Kidney (tissue), 14 donors: ENCODE measurements around the gene PPA1. TPM values are rescaled to one million over a fixed set of nuclear protein-coding genes. Genes with fewer than 3 reads are reported as not detected.
"Not testable (repeated sequence)": the region's sequence is repeated elsewhere in the genome, so short reads cannot be mapped to it uniquely, and the experiment has no call there.

Source experiments
- DNase-seq, 5 donors: peaks; one replicate each; pipeline ENCODE4 v3.0.0-alpha.2; 2013 to 2020
- FAIRE-seq: peaks from 2 replicates; lab custom pipeline; 2012; peaks lifted over from hg19 to GRCh38; lab: Jason Lieb, UNC
- H3K27ac ChIP-seq, 2 donors: one replicate each; pipeline ENCODE4 v1.7.0; 2013; ENCODE audit warnings: low read depth in 2 of 2, low read length in 2 of 2, inconsistent platforms in 1 of 2
- H3K27me3 ChIP-seq: one replicate; pipeline ENCODE4 v1.7.1; 2013; ENCODE audit warnings: low read length, inconsistent platforms; ENCODE audit not compliant: control insufficient read depth, insufficient read depth
- H3K36me3 ChIP-seq, 3 donors: one replicate each; pipeline versions ENCODE4 v1.7.0 to v1.7.1; 2013; ENCODE audit warnings: low read length in 3 of 3, control low read depth in 1 of 3, inconsistent platforms in 1 of 3; ENCODE audit not compliant: insufficient read depth in 3 of 3, control insufficient read depth in 2 of 3
- H3K4me1 ChIP-seq, 3 donors: one replicate each; pipeline versions ENCODE4 v1.7.0 to v1.7.1; 2013; ENCODE audit warnings: low read length in 3 of 3, inconsistent platforms in 1 of 3, low read depth in 1 of 3; ENCODE audit not compliant: control insufficient read depth in 2 of 3, insufficient read depth in 2 of 3
- H3K4me3 ChIP-seq, 3 donors: one replicate each; pipeline versions ENCODE4 v1.7.0 to v1.8.1; 2013; ENCODE audit warnings: low read length in 3 of 3, control low read depth in 1 of 3, inconsistent platforms in 1 of 3
- H3K9ac ChIP-seq, 3 donors: one replicate each; pipeline versions ENCODE4 v1.7.0 to v1.7.1; 2013; ENCODE audit warnings: low read length in 3 of 3, control low read depth in 1 of 3, inconsistent platforms in 1 of 3
- H3K9me3 ChIP-seq, 3 donors: one replicate each; pipeline versions ENCODE4 v1.7.0 to v1.7.1; 2013; ENCODE audit warnings: low read length in 3 of 3, control low read depth in 1 of 3, inconsistent platforms in 1 of 3; ENCODE audit not compliant: control insufficient read depth in 2 of 3, insufficient read depth in 1 of 3
- intact Hi-C: fragments of 100-400 bp; cut with DNase I; formaldehyde crosslinking; loops from one replicate; pipeline ENCODE4 v1.11.1; 2022
- polyA plus RNA-seq: library from polyadenylated mRNA; stranded (reverse); fragments of 350-450 nt; fragmentation: Illumina TruSeq; extraction: RNeasy Lipid Tissue Mini Kit (QIAGEN cat#74804); gene quantifications from one replicate; pipeline ENCODE4 v1.2.3, GENCODE V29; 2014; ENCODE audit warnings: low read depth, low replicate concordance; ENCODE audit not compliant: insufficient read depth
- total RNA-seq: library from RNA; stranded (reverse); fragmentation: NEBNext Ultra II Directional; extraction: Animal tissue kit (Norgen Biotek cat#: 25700); gene quantifications from one replicate; pipeline ENCODE4 v1.2.1, GENCODE V29; 2021
- TF ChIP-seq, protein P1 (sequence below): IDR thresholded peaks from 3 replicates; pipeline ENCODE4 v1.5.1; 2012; ENCODE audit warnings: mild to moderate bottlenecking, moderate library complexity, borderline replicate concordance; ENCODE audit not compliant: insufficient read depth; ENCODE audit errors: extremely low read depth
- donor health status: control.
- donor health status: control.
- donor health status: control.
- donor health status: control.
- donor health status: control.
- donor health status: DM: yes; HTN: yes; CAD: no.
- donor health status: Normal renal cell carcinoma (clear cell type).

Gene PPA1
- total and polyA plus RNA-seq, 2 donors from 2014 or later: 116 to 168 TPM

DNA sequence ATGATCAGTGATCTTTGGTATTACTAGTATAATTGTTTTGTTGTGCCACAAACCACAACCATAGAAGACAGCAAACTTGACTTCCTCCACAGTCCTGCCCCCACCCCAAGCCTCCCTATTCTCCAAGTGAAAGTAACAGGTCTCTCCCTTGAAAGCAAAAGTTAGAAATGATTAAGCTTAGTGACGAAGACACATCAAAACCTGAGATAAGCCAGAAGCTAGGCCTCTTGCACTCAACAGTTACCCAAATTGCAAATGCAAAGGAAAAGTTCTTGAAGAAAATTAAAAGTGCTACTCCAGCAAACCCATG is 70.4 kb downstream of the PPA1 start:
- H3K9ac ChIP-seq: no peak overlapping the region
- peaks cover 0 to 4% (median 0%) of the 10 kb centered on the region in 3 donors for H3K4me1 ChIP-seq
- FAIRE-seq (no peak), DNase-seq (no peak)
- intact Hi-C loops: no loop called here
- no peak overlapping the region for H3K4me3 ChIP-seq
- H3K9me3 ChIP-seq: no peaks in the 10 kb centered on the region
- no peaks in the 10 kb centered on the region for H3K27me3 ChIP-seq
- peaks cover 0 to 6% (median 0%) of the 10 kb centered on the region in 3 donors for H3K36me3 ChIP-seq
- no peak overlapping the region for H3K27ac ChIP-seq
- TF ChIP-seq, protein P1, sequence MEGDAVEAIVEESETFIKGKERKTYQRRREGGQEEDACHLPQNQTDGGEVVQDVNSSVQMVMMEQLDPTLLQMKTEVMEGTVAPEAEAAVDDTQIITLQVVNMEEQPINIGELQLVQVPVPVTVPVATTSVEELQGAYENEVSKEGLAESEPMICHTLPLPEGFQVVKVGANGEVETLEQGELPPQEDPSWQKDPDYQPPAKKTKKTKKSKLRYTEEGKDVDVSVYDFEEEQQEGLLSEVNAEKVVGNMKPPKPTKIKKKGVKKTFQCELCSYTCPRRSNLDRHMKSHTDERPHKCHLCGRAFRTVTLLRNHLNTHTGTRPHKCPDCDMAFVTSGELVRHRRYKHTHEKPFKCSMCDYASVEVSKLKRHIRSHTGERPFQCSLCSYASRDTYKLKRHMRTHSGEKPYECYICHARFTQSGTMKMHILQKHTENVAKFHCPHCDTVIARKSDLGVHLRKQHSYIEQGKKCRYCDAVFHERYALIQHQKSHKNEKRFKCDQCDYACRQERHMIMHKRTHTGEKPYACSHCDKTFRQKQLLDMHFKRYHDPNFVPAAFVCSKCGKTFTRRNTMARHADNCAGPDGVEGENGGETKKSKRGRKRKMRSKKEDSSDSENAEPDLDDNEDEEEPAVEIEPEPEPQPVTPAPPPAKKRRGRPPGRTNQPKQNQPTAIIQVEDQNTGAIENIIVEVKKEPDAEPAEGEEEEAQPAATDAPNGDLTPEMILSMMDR: no peak

DNA sequence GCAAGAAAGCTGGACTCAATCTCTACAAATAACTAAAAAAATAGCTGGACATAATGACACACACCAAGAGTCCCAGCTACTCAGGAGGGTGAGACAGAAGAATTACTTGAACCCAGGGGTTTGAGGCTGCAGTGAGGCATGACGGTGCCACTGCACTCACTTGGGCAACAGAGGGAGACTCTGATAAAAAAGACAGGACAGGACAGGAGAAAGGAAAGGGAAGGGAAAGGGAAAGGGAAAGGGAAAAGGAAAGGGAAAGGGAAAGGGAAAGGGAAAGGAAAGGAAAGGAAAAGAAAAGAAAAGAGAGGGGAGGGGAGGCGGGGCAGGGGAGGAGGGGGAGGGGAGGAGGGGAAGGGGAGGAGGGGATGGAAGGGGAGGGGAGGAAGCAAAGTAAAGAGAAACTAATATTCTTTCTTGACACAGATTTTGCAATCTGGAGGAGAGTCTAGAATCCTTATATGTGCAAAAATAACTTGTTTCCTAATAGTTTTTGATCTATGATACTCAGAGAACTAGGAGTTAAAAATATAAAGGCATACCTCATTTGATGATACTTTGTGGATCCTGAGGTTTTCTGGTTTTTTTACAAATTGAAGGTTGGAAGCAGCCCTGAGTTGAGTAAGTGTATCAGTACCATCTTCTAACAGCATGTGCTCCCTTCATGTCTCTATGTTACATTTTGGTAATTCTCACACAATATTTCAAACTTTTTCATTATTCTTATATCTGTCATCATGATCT is 70.9 kb downstream of the PPA1 start:
- FAIRE-seq: no peak

DNA sequence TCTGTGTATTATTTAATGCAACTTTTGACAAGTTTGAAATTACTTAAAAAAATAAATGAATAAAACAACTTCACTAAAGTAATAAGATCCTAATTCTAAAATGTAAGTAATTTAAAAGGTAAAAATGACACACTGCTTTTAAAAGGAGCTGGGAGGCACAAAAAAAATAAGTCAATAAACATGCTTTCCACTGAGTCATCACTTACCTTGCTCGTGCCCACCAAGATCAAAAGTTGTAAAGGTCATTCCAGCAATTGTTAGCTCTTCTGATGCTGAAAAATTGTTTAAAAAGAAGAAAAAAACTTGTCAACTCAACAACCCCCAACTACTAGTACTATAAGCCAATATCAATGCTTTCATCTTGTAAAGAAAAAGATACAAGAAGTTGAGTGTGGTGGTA is 72.4 kb downstream of the PPA1 start:
- intact Hi-C loops: no loop called here
- no peak for FAIRE-seq
- no peak for DNase-seq
- peaks cover 0 to 4% (median 0%) of the 10 kb centered on the region in 3 donors for H3K4me1 ChIP-seq
- no peak overlapping the region for H3K4me3 ChIP-seq
- H3K9ac ChIP-seq: no peak overlapping the region
- peaks cover 3 to 9% (median 9%) of the 10 kb centered on the region in 3 donors for H3K36me3 ChIP-seq
- TF ChIP-seq, protein P1: no peak
- H3K27me3 ChIP-seq: no peaks in the 10 kb centered on the region
- no peak overlapping the region for H3K27ac ChIP-seq
- no peaks in the 10 kb centered on the region for H3K9me3 ChIP-seq

More for the DNA sequence above, 70.9 kb downstream of the PPA1 start:
- Histone ChIP-seq H3K27ac (no peak overlapping the region), H3K27me3 (no peaks in the 10 kb centered on the region), H3K4me3 (no peak overlapping the region), H3K9ac (no peak overlapping the region), H3K36me3 (peaks cover 0 to 6% (median 0%) of the 10 kb centered on the region in 3 donors), H3K4me1 (peaks cover 0 to 4% (median 0%) of the 10 kb centered on the region in 3 donors), H3K9me3 (no peaks in the 10 kb centered on the region)
- DNase-seq: no peak
- intact Hi-C loops: no loop called here
- TF ChIP-seq, protein P1: no peak

DNA sequence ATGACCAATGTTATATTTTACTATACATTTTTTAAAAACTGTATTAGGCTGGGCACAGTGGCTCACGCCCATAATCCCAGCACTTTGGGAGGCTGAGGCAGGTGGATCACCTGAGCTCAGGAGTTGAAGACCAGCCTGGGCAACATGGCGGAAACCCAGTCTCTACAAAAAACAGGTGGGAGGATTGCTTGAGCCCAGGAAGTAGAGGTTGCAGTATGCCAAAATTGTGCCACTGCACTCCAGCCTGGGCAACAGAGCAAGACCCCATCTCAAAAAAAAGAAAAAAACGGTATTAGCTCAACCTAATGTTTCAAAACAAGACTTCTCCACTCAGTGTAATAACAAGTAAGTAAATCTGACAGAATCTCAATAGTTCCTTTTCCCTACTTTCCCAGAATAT is 73.9 kb downstream of the PPA1 start:
- FAIRE-seq, H3K4me1 ChIP-seq, H3K9ac ChIP-seq, intact Hi-C loops, H3K27me3 ChIP-seq, H3K4me3 ChIP-seq, H3K9me3 ChIP-seq, DNase-seq, H3K27ac ChIP-seq: not testable (repeated sequence)
- H3K36me3 ChIP-seq: peaks cover 8 to 16% (median 11%) of the 10 kb centered on the region in 3 donors
